H9 (cell line): ENCODE data around the gene HOXB1. TPM values are rescaled to one million over a fixed set of nuclear protein-coding genes. Genes with fewer than 3 reads are reported as not detected.

Experiments
- DNase-seq: peaks from one replicate; pipeline ENCODE4 v3.0.0-alpha.2; 2017
- H2AFZ ChIP-seq: one replicate; pipeline ENCODE4 v1.6.1; 2013; ENCODE audit warnings: mild to moderate bottlenecking, low read length, control low read depth, moderate library complexity
- H2AK5ac ChIP-seq: 2 replicates; pipeline ENCODE4 v1.6.1; 2013; ENCODE audit warnings: low read length, control low read depth, mixed read lengths; ENCODE audit not compliant: insufficient read length
- H2BK120ac ChIP-seq: one replicate; pipeline ENCODE4 v1.6.1; 2013; ENCODE audit warnings: low read depth, mild to moderate bottlenecking, low read length, control low read depth, inconsistent platforms; ENCODE audit not compliant: poor library complexity, severe bottlenecking
- H2BK12ac ChIP-seq: 2 replicates; pipeline ENCODE4 v1.6.1; 2013; ENCODE audit warnings: low read length, control low read depth, mixed read lengths, low read depth; ENCODE audit not compliant: insufficient read length
- H2BK15ac ChIP-seq: 2 replicates; pipeline ENCODE4 v1.6.1; 2013; ENCODE audit warnings: low read depth, low read length, control low read depth
- H2BK20ac ChIP-seq: one replicate; pipeline ENCODE4 v1.6.1; 2013; ENCODE audit warnings: low read depth, mild to moderate bottlenecking, low read length, control low read depth, inconsistent platforms; ENCODE audit not compliant: poor library complexity, severe bottlenecking
- H2BK5ac ChIP-seq: 2 replicates; pipeline ENCODE4 v1.6.1; 2013; ENCODE audit warnings: low read length, control low read depth, mixed read lengths; ENCODE audit not compliant: insufficient read length
- H3K14ac ChIP-seq: 2 replicates; pipeline ENCODE4 v1.6.1; 2013; ENCODE audit warnings: low read length, control low read depth; ENCODE audit not compliant: insufficient read depth
- H3K18ac ChIP-seq: 2 replicates; pipeline ENCODE4 v1.6.1; 2013; ENCODE audit warnings: low read depth, mild to moderate bottlenecking, mixed read lengths, low read length, control low read depth; ENCODE audit not compliant: insufficient read length
- H3K23ac ChIP-seq: 2 replicates; pipeline ENCODE4 v1.6.1; 2013; ENCODE audit warnings: low read length, control low read depth, mixed read lengths, low read depth; ENCODE audit not compliant: insufficient read length
- H3K23me2 ChIP-seq: 2 replicates; pipeline ENCODE4 v1.6.1; 2013; ENCODE audit warnings: low read depth, mild to moderate bottlenecking, mixed read lengths, low read length, control low read depth; ENCODE audit not compliant: insufficient read length, poor library complexity, severe bottlenecking
- H3K27ac ChIP-seq: 2 replicates; pipeline ENCODE4 v1.5.1; 2013; ENCODE audit warnings: low read length, control low read depth, mixed read lengths, low read depth; ENCODE audit not compliant: insufficient read length
- H3K27me3 ChIP-seq: 2 replicates; pipeline ENCODE4 v1.6.1; 2013; ENCODE audit warnings: low read length, control low read depth, inconsistent platforms; ENCODE audit not compliant: insufficient read depth
- H3K4ac ChIP-seq: 2 replicates; pipeline ENCODE4 v1.6.1; 2013; ENCODE audit warnings: low read depth, mild to moderate bottlenecking, control low read depth, inconsistent platforms, low read length, moderate library complexity
- H3K4me1 ChIP-seq: 2 replicates; pipeline ENCODE4 v1.6.1; 2013; ENCODE audit warnings: low read length, control low read depth, inconsistent platforms; ENCODE audit not compliant: insufficient read depth
- H3K4me2 ChIP-seq: 2 replicates; pipeline ENCODE4 v1.6.1; 2013; ENCODE audit warnings: low read length, control low read depth, mixed read lengths; ENCODE audit not compliant: insufficient read length, insufficient read depth
- H3K56ac ChIP-seq: 2 replicates; pipeline ENCODE4 v1.6.1; 2013; ENCODE audit warnings: low read depth, mild to moderate bottlenecking, mixed read lengths, low read length, control low read depth; ENCODE audit not compliant: insufficient read length
- H3K79me1 ChIP-seq: 2 replicates; pipeline ENCODE4 v1.6.1; 2013; ENCODE audit warnings: low read depth, mild to moderate bottlenecking, moderate library complexity, low read length, control low read depth, inconsistent platforms; ENCODE audit not compliant: insufficient read depth, poor library complexity, severe bottlenecking
- H3K79me2 ChIP-seq: 2 replicates; pipeline ENCODE4 v1.6.1; 2013; ENCODE audit warnings: low read length, control low read depth, inconsistent platforms; ENCODE audit not compliant: insufficient read depth
- H3K9ac ChIP-seq: 2 replicates; pipeline ENCODE4 v1.6.1; 2013; ENCODE audit warnings: low read length, control low read depth, mixed read lengths; ENCODE audit not compliant: insufficient read length; ENCODE audit errors: extremely low read depth
- H3K9me3 ChIP-seq: one replicate; pipeline ENCODE4 v1.6.1; 2013; ENCODE audit warnings: low read depth, low read length, inconsistent platforms; ENCODE audit not compliant: control insufficient read depth
- H3T11ph ChIP-seq: one replicate; pipeline ENCODE4 v1.6.1; 2013; ENCODE audit warnings: mild to moderate bottlenecking, low read length, control low read depth, inconsistent platforms
- H4K20me1 ChIP-seq: one replicate; pipeline ENCODE4 v1.6.1; 2013; ENCODE audit not compliant: control insufficient read depth, insufficient read length, insufficient read depth
- H4K5ac ChIP-seq: 2 replicates; pipeline ENCODE4 v1.6.1; 2013; ENCODE audit warnings: low read depth, mild to moderate bottlenecking, mixed read lengths, low read length, control low read depth; ENCODE audit not compliant: insufficient read length
- H4K8ac ChIP-seq: replicated peaks from 2 replicates; pipeline ENCODE4 v1.6.1; 2013; ENCODE audit warnings: low read length, control low read depth, mixed read lengths, low read depth; ENCODE audit not compliant: insufficient read length
- H4K91ac ChIP-seq: 2 replicates; pipeline ENCODE4 v1.6.1; 2013; ENCODE audit warnings: low read depth, mild to moderate bottlenecking, moderate library complexity, mixed read lengths, low read length, control low read depth; ENCODE audit not compliant: insufficient read length
- H3K27ac Mint-ChIP-seq, 3 experiments: 2 replicates in 2 of 3; 3 replicates in 1 of 3; pipeline ENCODE4 v1.8.0; 2020 to 2021; ENCODE audit warnings: mixed read lengths in 3 of 3, mild to moderate bottlenecking in 1 of 3, moderate library complexity in 1 of 3
- H3K27me3 Mint-ChIP-seq: 2 replicates; pipeline ENCODE4 v1.8.0; 2021; ENCODE audit warnings: low read depth, mild to moderate bottlenecking, moderate library complexity, mixed read lengths
- H3K36me3 Mint-ChIP-seq, 3 experiments: 2 replicates in 2 of 3; 3 replicates in 1 of 3; pipeline ENCODE4 v1.8.0; 2020 to 2021; ENCODE audit warnings: low read depth in 3 of 3, mixed read lengths in 3 of 3; ENCODE audit not compliant: insufficient read depth in 1 of 3
- H3K4me1 Mint-ChIP-seq, 2 experiments: 2 replicates each; pipeline ENCODE4 v1.8.0; 2020; ENCODE audit warnings: mixed read lengths in 2 of 2
- H3K4me3 Mint-ChIP-seq, 2 experiments: 2 replicates in 1 of 2; 3 replicates in 1 of 2; pipeline ENCODE4 v1.8.0; 2020 to 2021; ENCODE audit warnings: mild to moderate bottlenecking in 2 of 2, mixed read lengths in 2 of 2, moderate library complexity in 1 of 2
- H3K9me3 Mint-ChIP-seq, 2 experiments: 2 replicates in 1 of 2; 3 replicates in 1 of 2; pipeline ENCODE4 v1.8.0; 2020; ENCODE audit warnings: mild to moderate bottlenecking in 2 of 2, mixed read lengths in 2 of 2, moderate library complexity in 1 of 2
- WGBS: extraction: QIAGEN DNeasy Blood & Tissue Kit; methylation state at CpG from one replicate; pipeline ENCODE4 v1.1.7; 2013; ENCODE audit warnings: missing lambda C conversion rate, low lambda C conversion rate, mixed read lengths; ENCODE audit not compliant: insufficient read length; ENCODE audit errors: extremely low coverage; 5-methylcytosine and 5-hydroxymethylcytosine counted together
- total RNA-seq: library from RNA; stranded (reverse); gene quantifications from 2 replicates; pipeline ENCODE4 v1.2.1, GENCODE V29; 2021
- TF ChIP-seq, protein P1 (sequence below): fragments of 200-600 bp; sonication (generic); conservative IDR thresholded peaks from 3 replicates; pipeline ENCODE4 v1.8.0; 2021; ENCODE audit warnings: antibody characterized with exemption, mild to moderate bottlenecking

HOXB1 gene
- total RNA-seq, 1 experiment from 2014 or later: not detected

DNA sequence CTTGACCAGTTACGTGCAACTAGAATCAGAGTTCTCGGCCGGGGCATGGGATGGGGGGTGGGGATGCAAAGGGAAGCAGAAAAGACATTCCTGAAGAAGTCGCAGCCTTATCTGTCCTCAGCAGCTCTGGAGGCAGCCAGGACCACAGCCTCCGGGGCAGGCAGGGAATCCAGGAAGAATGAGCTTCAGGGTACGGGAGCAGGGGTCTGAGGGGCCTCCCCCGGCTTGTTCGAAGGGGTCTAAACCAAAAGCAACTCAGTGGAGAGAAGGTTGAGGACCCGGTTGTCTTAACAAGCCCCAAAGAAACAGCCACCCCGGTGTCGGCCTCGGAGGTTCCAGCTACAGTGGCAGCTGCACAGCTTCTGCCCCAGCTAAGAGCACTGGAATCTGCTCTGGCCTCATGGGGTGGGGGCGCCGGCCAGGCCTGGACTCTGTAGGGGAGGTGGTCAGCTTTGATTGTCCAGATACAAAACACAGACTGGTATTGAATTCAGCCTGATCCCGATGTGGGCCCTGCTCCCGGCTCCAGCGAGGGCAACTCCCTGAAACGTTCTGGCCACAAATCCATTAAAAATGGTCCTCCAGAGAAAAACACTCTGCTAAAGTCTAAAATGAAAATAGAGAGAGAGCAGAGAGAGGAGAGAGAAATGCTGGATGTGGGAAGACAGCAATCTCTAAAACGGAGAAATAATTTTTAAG is 39.7 kb upstream of the HOXB1 start:
- Histone ChIP-seq H3K18ac (no peak overlapping the region), H2BK12ac (no peak overlapping the region), H4K8ac (no peak overlapping the region), H2BK15ac (no peak overlapping the region), H3T11ph (no peak overlapping the region), H3K4ac (no peak overlapping the region), H3K79me2 (no peaks in the 10 kb centered on the region), H3K23me2 (no peaks in the 10 kb centered on the region), H2BK120ac (no peak overlapping the region), H3K9me3 (no peaks in the 10 kb centered on the region), H3K27ac (no peak overlapping the region), H2BK20ac (no peak overlapping the region), H4K20me1 (peaks cover 4% of the 10 kb centered on the region), H3K14ac (no peak overlapping the region), H3K27me3 (peaks cover 100% of the 10 kb centered on the region), H2AK5ac (no peak overlapping the region), H4K91ac (no peak overlapping the region), H3K56ac (no peak overlapping the region), H3K4me2 (no peak overlapping the region), H3K79me1 (no peaks in the 10 kb centered on the region), H2AFZ (no peak overlapping the region), H2BK5ac (no peak overlapping the region), H3K9ac (no peak overlapping the region), H3K4me1 (peaks cover 2% of the 10 kb centered on the region; the same call in 1 of the 2 replicates), H3K23ac (no peak overlapping the region), H4K5ac (no peak overlapping the region)
- no peaks in the 10 kb centered on the region; a peak in 1 of 7 replicates for H3K36me3 Mint-ChIP-seq
- H3K27ac Mint-ChIP-seq: no peak overlapping the region
- peaks cover 0 to 12% of the 10 kb centered on the region in 2 experiments; a peak in 1 of 5 replicates for H3K9me3 Mint-ChIP-seq
- no peak overlapping the region for H3K4me3 Mint-ChIP-seq
- peak; percentile 69 for DNase-seq
- H3K4me1 Mint-ChIP-seq: peaks cover 6 to 18% of the 10 kb centered on the region in 2 experiments
- TF ChIP-seq, protein P1, sequence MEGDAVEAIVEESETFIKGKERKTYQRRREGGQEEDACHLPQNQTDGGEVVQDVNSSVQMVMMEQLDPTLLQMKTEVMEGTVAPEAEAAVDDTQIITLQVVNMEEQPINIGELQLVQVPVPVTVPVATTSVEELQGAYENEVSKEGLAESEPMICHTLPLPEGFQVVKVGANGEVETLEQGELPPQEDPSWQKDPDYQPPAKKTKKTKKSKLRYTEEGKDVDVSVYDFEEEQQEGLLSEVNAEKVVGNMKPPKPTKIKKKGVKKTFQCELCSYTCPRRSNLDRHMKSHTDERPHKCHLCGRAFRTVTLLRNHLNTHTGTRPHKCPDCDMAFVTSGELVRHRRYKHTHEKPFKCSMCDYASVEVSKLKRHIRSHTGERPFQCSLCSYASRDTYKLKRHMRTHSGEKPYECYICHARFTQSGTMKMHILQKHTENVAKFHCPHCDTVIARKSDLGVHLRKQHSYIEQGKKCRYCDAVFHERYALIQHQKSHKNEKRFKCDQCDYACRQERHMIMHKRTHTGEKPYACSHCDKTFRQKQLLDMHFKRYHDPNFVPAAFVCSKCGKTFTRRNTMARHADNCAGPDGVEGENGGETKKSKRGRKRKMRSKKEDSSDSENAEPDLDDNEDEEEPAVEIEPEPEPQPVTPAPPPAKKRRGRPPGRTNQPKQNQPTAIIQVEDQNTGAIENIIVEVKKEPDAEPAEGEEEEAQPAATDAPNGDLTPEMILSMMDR: no peak
- no CpG with 5 or more reads among the region's 19 CpGs for WGBS
- no peaks in the 10 kb centered on the region for H3K27me3 Mint-ChIP-seq
